Astrocyte (in vitro differentiated cells and primary cell): ENCODE results near the gene GGA3. TPM values are rescaled to one million over a fixed set of nuclear protein-coding genes. Genes with fewer than 3 reads are reported as not detected.

Experiments used
- DNase-seq: peaks from one replicate; pipeline ENCODE4 v3.0.0-alpha.2; 2010; ENCODE audit warnings: low read depth
- FAIRE-seq: peaks from 2 replicates; lab custom pipeline; 2011; peaks lifted over from hg19 to GRCh38; lab: Jason Lieb, UNC
- H2AFZ ChIP-seq: 2 replicates; pipeline ENCODE4 v1.6.0; 2012; ENCODE audit warnings: low read depth, low read length, inconsistent platforms
- H3K27ac ChIP-seq: 2 replicates; pipeline ENCODE4 v1.5.1; 2011; ENCODE audit warnings: low read depth, low read length, inconsistent platforms
- H3K27me3 ChIP-seq: 2 replicates; pipeline ENCODE4 v1.6.0; 2011; ENCODE audit warnings: low read length, inconsistent platforms; ENCODE audit not compliant: insufficient read depth
- H3K36me3 ChIP-seq: 2 replicates; pipeline ENCODE4 v1.5.1; 2011; ENCODE audit warnings: low read length, inconsistent platforms; ENCODE audit not compliant: insufficient read depth
- H3K4me1 ChIP-seq: 2 replicates; pipeline ENCODE4 v1.5.1; 2011; ENCODE audit warnings: low read length, inconsistent platforms; ENCODE audit not compliant: insufficient read depth
- H3K4me2 ChIP-seq: 2 replicates; pipeline ENCODE4 v1.6.0; 2012; ENCODE audit warnings: low read length, inconsistent platforms
- H3K4me3 ChIP-seq: 2 replicates; pipeline ENCODE4 v1.5.1; 2011; ENCODE audit warnings: low read depth, mild to moderate bottlenecking, low read length, inconsistent platforms; ENCODE audit not compliant: insufficient read depth
- H3K79me2 ChIP-seq: 2 replicates; pipeline ENCODE4 v1.6.0; 2012; ENCODE audit warnings: mild to moderate bottlenecking, low read length, inconsistent platforms; ENCODE audit not compliant: insufficient read depth
- H3K9ac ChIP-seq: 2 replicates; pipeline ENCODE4 v1.6.0; 2012; ENCODE audit warnings: mild to moderate bottlenecking, low read length, inconsistent platforms
- H3K9me3 ChIP-seq: 2 replicates; pipeline ENCODE4 v1.5.1; 2012; ENCODE audit warnings: low read depth, mild to moderate bottlenecking, low read length, inconsistent platforms; ENCODE audit not compliant: insufficient read depth
- H4K20me1 ChIP-seq: 2 replicates; pipeline ENCODE4 v1.6.0; 2012; ENCODE audit warnings: low read length, inconsistent platforms; ENCODE audit not compliant: insufficient read depth
- H3K27ac Mint-ChIP-seq: one replicate; pipeline ENCODE4 v1.8.0; 2021; ENCODE audit warnings: mild to moderate bottlenecking, mixed read lengths; ENCODE audit not compliant: unreplicated experiment
- H3K27me3 Mint-ChIP-seq: one replicate; pipeline ENCODE4 v1.8.0; 2021; ENCODE audit warnings: low read depth, mixed read lengths; ENCODE audit not compliant: unreplicated experiment
- H3K36me3 Mint-ChIP-seq: one replicate; pipeline ENCODE4 v1.8.0; 2021; ENCODE audit warnings: low read depth, mixed read lengths; ENCODE audit not compliant: unreplicated experiment
- H3K4me1 Mint-ChIP-seq: one replicate; pipeline ENCODE4 v1.8.0; 2021; ENCODE audit warnings: low read depth, mixed read lengths; ENCODE audit not compliant: unreplicated experiment
- H3K4me3 Mint-ChIP-seq: one replicate; pipeline ENCODE4 v1.8.0; 2021; ENCODE audit warnings: mild to moderate bottlenecking, moderate library complexity, mixed read lengths; ENCODE audit not compliant: unreplicated experiment
- H3K9me3 Mint-ChIP-seq: one replicate; pipeline ENCODE4 v1.8.0; 2021; ENCODE audit warnings: mild to moderate bottlenecking, mixed read lengths; ENCODE audit not compliant: unreplicated experiment
- EZH2 ChIP-seq: IDR thresholded peaks from 2 replicates; pipeline ENCODE4 v1.6.1; 2012; ENCODE audit warnings: mild to moderate bottlenecking, low read length, inconsistent platforms; ENCODE audit not compliant: insufficient read depth
- total RNA-seq: library from RNA; stranded (reverse); gene quantifications from 2 replicates; pipeline ENCODE4 v1.2.1, GENCODE V29; 2021
- TF ChIP-seq, protein P1 (sequence below): IDR thresholded peaks from 2 replicates; pipeline ENCODE4 v1.5.1; 2011; ENCODE audit warnings: low read depth, mild to moderate bottlenecking, inconsistent platforms, low read length, moderate library complexity; ENCODE audit not compliant: insufficient read depth

The GGA3 gene
- total RNA-seq, 1 donor from 2014 or later, result 25.3 TPM

DNA sequence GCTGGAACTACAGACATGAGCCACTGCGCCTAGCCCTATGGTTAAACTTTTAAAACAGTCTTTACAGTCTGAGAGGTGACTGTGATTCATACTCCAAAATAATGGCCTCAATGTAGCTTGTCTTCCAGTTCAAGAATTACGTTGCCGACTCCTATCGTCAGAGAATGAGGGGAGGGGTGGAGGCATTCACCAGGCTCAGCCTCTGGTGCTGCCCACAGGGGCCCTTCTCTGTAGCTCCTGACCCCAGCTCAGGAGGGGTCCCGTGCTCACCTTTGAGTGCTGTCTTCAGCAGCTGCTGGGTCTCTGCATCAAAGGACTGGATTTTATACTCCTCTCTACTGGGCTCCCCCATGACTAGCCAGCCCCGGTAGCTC, 8.4 kb upstream of the GGA3 start:
- Histone ChIP-seq H3K4me2 (peak overlapping the region; percentile 93), H3K27ac (no peak overlapping the region), H3K4me3 (peak overlapping the region; percentile 72), H3K79me2 (no peaks in the 10 kb centered on the region), H3K4me1 (peaks cover 35% of the 10 kb centered on the region), H3K9ac (peak overlapping the region; percentile 92), H3K27me3 (no peaks in the 10 kb centered on the region), H2AFZ (peak overlapping the region; percentile 80), H3K36me3 (peaks cover 9% of the 10 kb centered on the region), H4K20me1 (peaks cover 23% of the 10 kb centered on the region), H3K9me3 (no peaks in the 10 kb centered on the region)
- DNase-seq, result no peak
- Mint-ChIP-seq H3K36me3 (peaks cover 5% of the 10 kb centered on the region), H3K27ac (no peak overlapping the region), H3K4me1 (peaks cover 5% of the 10 kb centered on the region), H3K9me3 (no peaks in the 10 kb centered on the region), H3K4me3 (peak overlapping the region; percentile 81), H3K27me3 (no peaks in the 10 kb centered on the region)
- FAIRE-seq, result no peak
- TF ChIP-seq EZH2, result no peak
- TF ChIP-seq, protein P1, sequence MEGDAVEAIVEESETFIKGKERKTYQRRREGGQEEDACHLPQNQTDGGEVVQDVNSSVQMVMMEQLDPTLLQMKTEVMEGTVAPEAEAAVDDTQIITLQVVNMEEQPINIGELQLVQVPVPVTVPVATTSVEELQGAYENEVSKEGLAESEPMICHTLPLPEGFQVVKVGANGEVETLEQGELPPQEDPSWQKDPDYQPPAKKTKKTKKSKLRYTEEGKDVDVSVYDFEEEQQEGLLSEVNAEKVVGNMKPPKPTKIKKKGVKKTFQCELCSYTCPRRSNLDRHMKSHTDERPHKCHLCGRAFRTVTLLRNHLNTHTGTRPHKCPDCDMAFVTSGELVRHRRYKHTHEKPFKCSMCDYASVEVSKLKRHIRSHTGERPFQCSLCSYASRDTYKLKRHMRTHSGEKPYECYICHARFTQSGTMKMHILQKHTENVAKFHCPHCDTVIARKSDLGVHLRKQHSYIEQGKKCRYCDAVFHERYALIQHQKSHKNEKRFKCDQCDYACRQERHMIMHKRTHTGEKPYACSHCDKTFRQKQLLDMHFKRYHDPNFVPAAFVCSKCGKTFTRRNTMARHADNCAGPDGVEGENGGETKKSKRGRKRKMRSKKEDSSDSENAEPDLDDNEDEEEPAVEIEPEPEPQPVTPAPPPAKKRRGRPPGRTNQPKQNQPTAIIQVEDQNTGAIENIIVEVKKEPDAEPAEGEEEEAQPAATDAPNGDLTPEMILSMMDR, result no peak

DNA sequence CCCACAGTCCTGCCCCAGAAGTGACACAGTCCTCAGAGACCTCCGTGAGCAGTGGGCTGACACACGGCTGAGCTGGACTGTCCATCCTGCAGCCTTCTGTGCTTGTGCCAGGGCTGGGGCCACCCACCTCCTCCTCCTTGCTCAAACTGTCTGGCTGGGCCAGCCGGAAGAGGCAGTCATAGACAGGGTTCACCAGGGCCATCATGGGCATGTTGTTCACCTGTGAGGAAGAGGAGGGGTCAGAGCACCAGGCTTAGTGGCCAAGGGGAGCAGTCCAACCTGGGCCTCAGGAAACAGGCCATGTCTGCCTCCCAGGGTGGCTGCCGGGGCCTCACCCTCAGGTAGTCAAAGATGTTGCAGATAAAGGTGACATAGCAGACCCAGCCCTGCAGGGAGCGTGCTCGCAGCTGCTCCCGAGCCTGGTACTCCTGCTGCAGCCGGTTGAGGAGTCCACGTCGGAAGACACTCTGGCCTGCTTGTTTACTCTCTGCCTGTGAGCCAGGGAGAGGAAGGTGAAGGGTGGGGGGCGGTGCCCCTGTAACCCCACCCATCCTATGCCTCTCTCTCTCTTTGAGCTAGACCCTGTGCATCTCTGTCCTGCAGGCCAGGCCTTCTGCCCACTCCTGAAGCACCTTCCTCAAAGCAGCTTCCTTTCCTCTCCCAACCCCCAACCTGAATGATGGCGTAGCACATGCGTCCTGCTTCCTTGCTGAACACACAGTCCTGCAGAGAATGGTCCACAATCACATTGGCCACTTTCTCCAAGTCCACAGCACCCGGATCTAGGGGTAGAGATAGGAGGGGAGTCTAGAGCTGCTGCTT, 6.2 kb upstream of the GGA3 start:
- Histone ChIP-seq H3K79me2 (peaks cover 15% of the 10 kb centered on the region), H3K36me3 (peaks cover 23% of the 10 kb centered on the region), H3K4me2 (no peak overlapping the region), H4K20me1 (peaks cover 18% of the 10 kb centered on the region), H2AFZ (no peak overlapping the region), H3K4me3 (no peak overlapping the region), H3K27me3 (no peaks in the 10 kb centered on the region), H3K27ac (no peak overlapping the region), H3K9ac (no peak overlapping the region), H3K4me1 (peaks cover 22% of the 10 kb centered on the region), H3K9me3 (no peaks in the 10 kb centered on the region)
- DNase-seq (no peak), FAIRE-seq (no peak)
- Mint-ChIP-seq H3K36me3 (peaks cover 5% of the 10 kb centered on the region), H3K4me3 (no peak overlapping the region), H3K27ac (no peak overlapping the region), H3K9me3 (no peaks in the 10 kb centered on the region), H3K4me1 (peaks cover 7% of the 10 kb centered on the region), H3K27me3 (no peaks in the 10 kb centered on the region)
- TF ChIP-seq, protein P1, result no peak
- no peak for TF ChIP-seq EZH2

DNA sequence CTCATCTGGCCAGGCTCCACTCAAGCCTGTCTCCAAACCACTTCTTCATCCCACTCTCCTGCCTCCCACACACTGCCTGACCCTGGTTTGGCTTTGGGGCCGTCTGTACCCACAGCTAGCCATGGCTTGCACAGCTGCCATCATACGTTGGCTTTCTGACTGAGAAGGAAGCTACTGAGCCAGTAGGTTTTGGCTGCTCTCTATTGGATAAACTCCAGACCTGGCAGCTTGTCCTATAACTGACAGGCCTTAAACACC, 5.7 kb upstream of the GGA3 start:
- Histone ChIP-seq H3K27ac (no peak overlapping the region), H3K4me1 (peaks cover 22% of the 10 kb centered on the region), H3K9ac (no peak overlapping the region), H3K27me3 (no peaks in the 10 kb centered on the region), H3K79me2 (peaks cover 21% of the 10 kb centered on the region), H4K20me1 (peaks cover 18% of the 10 kb centered on the region), H3K36me3 (peaks cover 23% of the 10 kb centered on the region), H2AFZ (no peak overlapping the region), H3K4me2 (no peak overlapping the region), H3K9me3 (no peaks in the 10 kb centered on the region), H3K4me3 (no peak overlapping the region)
- Mint-ChIP-seq H3K27ac (no peak overlapping the region), H3K27me3 (no peaks in the 10 kb centered on the region), H3K4me3 (no peak overlapping the region), H3K36me3 (peaks cover 5% of the 10 kb centered on the region), H3K9me3 (no peaks in the 10 kb centered on the region), H3K4me1 (peaks cover 12% of the 10 kb centered on the region)
- no peak for DNase-seq
- TF ChIP-seq, protein P1, result no peak
- TF ChIP-seq EZH2, result no peak
- no peak for FAIRE-seq
